Colon (tissue), 2 donors: ENCODE measurements around the gene AS3MT.
"Not testable (repeated sequence)": the region's sequence is repeated elsewhere in the genome, so short reads cannot be mapped to it uniquely, and the experiment has no call there.

ENCODE experiments used
- FAIRE-seq: peaks from 2 replicates; lab custom pipeline; 2012; peaks lifted over from hg19 to GRCh38; lab: Jason Lieb, UNC
- donor health status: control.
- donor health status: control.

AS3MT gene, protein sequence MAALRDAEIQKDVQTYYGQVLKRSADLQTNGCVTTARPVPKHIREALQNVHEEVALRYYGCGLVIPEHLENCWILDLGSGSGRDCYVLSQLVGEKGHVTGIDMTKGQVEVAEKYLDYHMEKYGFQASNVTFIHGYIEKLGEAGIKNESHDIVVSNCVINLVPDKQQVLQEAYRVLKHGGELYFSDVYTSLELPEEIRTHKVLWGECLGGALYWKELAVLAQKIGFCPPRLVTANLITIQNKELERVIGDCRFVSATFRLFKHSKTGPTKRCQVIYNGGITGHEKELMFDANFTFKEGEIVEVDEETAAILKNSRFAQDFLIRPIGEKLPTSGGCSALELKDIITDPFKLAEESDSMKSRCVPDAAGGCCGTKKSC

DNA sequence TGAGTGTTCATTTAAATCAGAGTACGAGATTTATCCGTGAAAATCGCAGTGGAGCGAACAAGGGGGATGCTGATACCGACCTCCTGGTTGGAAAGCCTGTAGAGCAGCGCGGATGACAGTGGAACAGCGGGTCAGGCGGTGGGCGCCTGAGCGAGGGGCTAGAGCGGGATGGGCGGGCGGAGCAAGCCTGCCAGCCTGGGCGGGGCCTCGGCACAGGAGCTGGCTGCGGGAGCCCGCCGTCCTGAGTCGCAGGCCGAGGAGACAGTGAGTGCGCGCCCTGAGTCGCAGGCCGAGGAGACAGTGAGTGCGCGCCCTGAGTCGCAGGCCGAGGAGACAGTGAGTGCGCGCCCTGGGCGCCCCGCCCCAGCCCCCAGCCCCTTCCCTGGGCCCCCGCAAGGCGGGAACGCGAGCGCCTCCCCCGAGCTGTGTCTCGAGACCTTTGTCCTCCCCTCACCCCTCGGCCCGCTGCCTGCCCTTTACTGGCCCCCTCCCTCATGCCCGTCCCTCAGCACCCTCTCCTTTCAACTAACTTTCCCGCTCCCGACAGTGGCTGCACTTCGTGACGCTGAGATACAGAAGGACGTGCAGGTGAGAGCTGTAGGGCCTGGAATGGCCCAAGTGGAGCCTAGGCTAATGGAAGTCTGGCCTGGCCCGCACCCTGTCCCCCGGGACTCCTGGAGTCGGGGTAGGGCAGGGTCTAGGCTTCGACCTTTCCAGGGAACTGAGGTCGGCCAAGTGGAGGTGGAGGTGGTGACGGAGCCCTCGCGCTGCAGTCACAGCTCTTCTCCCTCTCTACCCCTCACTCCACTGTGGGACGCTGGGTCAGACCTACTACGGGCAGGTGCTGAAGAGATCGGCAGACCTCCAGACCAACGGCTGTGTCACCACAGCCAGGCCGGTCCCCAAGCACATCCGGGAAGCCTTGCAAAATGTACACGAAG lies at the start of gene AS3MT:
AS3MT (plus strand) TSS at position 213 of the 941 bp plus-strand sequence; CDS start at position 336, 123 bp downstream.
- FAIRE-seq, result no peak

DNA sequence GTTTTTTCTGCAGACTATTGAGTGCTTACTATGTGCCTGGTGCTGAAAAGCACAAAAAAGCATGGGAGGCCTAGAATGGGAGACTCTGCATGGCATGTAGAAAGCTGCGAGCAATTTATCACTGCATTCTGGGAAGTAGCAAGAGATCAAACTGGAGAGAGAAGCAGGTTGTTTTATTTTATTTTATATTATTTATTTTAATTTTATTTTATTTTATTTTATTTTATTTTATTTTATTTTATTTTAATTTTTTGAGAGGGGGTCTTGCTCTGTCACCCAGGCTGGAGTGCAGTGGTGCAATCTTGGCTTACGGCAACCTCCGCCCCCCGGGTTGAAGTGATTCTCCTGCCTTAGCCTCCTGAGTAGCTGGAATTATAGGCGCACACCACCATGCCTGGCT lies 49.3 kb upstream of the AS3MT start:
- not testable (repeated sequence) for FAIRE-seq

DNA sequence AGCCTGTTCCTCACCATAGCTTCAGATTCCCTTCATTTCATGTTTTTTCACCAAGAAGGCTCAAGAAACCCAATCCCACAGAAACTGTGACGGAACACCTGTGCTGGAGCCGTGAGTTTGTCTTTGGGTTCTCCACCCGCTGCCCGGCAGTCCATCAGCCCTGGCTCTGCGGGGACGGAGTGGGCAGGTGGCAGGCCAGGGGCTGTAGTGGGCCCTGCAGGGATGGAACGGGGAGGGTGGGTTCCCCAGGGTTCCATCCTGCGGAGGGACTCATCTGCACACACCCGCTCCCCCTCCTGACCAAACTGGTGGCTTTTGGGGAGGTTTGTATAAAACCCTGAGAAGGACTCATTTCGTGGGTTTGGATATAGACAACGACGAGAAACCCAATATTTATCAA lies 47.0 kb upstream of the AS3MT start:
- no peak for FAIRE-seq

DNA sequence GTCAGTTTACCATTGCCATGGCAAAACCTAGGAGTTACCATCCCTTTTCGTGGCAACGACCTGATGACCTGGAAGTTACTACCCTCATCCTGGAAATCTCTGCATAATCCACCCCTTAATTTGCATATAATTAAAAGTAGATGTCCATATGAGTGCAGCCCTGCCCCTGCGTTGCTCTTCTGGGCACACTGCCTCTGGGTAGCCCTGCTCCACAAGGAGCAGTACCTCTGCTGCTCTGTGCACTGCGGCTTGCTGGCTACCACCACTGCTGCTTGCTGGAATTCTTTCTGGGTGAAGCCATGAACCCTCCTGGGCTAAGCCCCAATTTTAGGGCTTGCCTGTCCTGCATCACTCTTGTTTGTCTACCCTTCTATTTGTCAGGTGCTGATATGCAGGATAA lies 44.6 kb upstream of the AS3MT start:
- FAIRE-seq, result no peak

DNA sequence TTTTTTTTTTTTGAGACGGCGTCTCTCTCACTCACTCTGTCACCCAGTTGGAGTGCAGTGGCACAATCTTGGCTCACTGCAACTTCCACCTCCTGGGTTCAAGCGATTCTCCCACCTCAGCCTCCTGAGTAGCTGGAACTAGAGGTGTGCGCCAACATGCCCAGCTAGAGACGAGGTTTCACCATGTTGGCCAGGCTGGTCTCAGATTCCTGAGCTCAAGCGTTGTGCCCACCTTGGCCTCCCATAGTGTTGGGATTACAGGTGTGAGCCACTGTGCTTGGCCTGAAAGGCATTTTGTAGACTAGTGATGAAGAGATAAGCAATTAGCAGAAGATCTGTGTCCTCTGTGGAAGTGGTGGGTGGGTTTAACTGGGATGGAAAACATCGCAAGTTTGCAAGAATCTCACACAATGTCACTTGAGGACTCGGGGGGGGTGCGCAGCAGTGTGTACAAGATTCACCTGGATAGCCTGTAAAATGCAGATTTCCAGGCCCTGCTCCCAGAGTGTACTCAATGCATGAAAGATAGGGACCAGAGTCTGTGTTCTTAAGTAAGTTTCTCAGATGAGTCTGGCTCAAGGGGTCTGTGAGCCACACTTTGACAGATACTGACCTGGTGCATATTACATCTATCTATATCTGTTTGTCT lies 43.0 kb upstream of the AS3MT start:
- no peak for FAIRE-seq

DNA sequence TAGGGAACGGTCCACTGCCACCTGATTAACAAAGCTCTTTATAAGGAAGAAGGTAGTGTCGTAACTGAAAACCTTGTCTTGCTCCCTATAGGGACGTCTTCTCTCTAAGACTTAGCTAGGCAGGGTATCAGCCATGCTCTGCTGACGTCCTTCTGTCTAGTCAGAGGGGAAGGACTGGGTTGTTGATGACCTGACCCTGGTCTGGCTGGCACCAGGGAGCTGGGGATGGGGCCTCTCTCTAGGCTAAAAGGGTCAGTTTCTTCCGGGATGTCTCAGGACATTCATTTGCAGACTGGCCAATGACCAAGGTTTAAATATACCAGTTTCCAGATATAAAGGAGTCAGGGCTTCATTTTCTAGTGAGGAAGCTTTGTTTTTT lies 41.7 kb upstream of the AS3MT start:
- FAIRE-seq, result no peak

DNA sequence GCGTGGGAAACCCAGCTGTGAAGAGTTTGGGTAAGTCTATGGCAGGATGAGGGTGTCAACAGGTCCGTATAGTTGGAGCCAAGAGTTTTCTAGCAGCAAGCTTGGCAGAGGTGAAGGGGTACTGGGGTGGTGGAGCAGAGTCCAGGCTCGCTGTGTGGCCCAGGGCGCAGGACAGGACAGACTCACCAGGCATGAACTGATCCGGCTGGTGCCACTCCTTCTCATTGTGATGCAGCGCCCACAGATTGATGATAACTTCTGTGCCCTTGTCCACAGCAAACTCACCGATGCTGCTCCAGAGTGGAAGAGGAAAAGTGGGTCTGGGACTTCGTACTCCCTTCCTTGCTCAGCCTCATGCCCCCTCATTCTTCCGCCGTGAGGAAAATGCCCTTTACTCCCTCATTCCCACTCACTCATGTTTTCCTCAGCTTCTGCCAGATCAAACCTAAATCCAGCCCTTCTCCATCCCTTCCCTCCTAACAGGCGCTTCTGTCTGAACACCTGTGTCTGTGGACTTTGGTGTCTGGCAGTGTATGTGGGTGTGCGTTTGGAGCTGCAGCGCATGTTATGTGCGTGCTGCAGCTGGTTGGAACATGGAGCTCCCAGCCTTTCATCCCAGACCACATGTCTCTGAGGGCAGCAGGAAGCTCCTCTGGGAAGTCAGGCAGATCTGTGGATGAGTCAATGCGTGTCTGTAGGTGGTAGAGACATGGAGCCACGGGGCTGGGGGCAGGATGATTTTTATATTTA lies 37.8 kb upstream of the AS3MT start:
- no peak for FAIRE-seq

DNA sequence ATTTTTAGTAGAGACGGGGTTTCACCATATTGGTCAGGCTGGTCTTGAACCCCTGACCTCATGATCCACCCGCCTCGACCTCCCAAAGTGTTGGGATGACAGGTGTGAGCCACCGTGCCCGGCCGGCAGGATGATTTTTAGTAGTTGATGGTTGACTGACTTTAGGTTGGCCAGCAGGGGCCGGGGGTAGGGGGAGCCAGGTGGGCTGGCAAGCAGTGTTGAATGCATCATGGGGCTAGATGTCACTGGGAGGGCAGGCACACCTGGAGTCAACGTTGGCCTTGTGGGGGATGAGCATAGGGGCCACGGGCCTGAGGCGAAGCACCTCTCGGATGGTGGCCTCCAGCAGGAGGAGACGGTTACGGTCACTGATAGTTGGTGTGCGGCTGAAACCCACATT lies 37.0 kb upstream of the AS3MT start:
- FAIRE-seq, result no peak

DNA sequence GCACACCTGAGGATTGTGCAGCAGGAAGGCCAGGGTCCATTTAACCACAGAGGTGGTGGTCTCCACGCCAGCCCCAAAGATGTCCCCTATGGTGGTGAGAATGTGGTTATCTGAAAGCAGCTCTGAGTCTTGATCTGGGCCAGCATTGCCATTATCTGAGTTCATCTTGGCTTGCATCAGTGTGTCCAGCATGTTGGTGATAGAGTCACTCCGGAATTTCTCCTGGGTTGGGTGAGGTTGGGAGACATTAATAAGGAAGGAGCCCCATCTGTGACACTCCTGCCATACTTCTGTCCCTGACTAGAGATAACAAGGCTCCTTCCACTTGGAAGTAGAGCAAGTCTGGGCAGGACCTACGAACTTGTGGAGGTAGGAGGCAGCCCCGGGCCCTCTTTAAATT lies 36.3 kb upstream of the AS3MT start:
- no peak for FAIRE-seq

DNA sequence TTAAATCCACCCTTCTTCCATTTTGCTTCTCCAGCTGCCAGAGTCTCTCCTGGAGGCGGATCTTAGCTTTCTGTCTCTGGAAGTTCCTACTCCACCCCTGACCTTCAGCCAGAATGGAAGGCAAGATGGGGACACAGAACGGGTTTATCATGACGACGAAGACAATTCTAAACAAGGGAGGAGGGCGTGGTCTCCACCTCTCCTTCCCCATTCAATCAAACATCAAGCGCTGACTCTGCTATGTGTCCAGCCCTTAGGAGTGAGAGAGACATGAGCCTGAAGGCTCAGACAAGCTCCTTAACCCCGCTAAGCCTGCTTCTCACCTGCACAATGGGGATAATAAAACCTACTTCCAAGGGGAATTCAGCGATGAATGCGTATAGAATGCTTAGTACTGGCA lies 35.1 kb upstream of the AS3MT start:
- no peak for FAIRE-seq

DNA sequence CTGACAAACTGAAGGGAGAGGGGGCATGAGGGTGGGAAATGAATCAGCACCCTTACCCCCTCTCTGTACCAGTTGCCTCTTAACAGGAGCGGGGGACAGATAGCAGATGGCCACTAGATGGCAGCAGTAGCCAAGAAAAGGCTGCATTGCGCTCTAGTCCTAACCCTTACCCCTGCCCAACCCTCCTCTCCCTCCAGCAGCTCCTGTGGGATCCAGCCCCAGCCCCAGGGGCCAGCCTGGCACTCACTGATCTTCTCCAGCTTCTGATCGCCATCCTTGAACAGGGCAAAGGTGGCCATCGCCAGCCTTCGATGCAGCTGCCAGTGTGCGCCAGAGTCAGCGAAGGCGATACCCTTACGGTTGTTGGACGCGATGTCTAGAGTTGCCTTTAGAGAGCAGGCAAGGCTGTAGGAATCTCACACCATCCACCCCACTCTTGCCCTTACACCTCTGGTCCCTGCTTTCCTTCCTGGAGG lies 34.2 kb upstream of the AS3MT start:
- no peak for FAIRE-seq

DNA sequence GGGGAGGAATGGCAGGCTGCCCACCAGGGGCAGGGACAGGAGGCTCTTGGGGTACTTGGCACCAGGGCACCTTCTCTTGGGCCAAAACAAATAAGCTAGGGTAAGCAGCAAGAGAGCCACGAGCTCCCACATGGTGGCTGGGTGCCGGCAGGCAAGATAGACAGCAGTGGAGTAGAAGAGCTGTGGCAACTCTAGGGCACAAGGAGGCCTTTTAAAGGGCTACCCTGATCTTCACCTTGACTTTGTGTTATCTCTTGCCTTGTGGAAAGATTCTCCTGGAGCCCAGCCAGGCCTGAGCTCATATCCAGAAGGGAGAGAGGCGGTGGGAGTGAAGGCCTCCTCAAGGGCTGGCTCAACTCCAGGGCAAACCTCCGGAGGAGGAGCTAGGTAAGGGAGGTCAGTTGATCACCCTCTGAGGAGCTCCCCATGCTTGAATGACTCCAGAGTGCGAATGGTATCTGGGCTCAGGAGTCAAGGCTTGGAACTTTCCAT lies 32.0 kb upstream of the AS3MT start, which contains the start of gene CYP17A1:
CYP17A1 (minus strand) TSS at position 184 of the 492 bp plus-strand sequence; CDS start at position 132, 52 bp downstream.
- no peak for FAIRE-seq

DNA sequence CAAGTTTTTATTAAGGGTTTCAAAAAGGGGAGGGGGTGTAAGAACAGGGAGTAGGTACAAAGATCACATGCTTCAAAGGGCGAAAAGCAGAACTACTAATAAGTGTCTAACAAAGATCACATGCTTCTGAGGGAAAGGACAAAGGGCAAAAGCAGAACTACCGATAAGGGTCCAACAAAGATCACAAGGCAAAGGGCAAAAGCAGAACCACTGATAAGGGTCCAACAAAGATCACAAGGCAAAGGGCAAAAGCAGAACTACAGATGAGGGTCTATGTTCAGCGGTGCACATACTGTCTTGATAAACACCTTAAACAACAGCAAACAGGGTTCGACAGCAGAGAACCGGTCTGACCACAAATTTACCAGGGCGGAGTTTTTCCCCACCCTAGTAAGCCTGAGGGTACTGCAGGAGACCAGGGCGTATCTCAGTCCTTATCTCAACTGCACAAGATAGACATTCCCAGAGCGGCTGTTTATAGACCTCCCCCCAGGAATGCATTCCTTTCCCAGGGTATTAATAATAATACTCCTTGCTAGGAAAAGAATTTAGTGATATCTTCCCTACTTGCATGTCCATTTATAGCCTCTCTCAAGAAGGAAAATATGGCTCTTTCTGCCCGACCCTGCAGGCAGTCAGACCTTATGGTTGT lies 30.9 kb upstream of the AS3MT start:
- not testable (repeated sequence) for FAIRE-seq

DNA sequence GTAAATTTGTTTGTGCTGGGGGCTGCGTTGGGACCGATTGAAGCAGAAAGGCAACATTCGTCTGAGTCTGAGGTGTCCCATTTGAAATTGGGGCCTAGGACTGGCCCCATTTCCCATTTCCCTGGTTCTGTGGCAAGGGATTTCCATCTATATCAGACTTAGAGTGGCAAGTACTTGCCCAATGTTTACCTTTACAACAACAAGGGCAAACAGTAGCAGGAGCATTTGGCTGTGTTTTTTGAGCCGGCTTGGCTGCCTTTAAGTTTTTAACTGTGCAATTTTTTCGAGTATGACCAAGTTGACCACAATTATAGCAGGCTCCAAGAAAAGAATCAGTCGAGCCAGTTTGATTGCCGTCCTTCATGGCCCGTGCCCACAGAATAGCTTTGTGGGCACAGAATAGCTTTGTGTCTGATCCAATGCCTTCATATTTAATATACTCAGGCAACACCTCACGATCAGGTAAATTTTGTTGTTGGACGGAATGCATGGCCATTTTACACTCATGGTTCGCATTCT lies 27.4 kb upstream of the AS3MT start:
- no peak for FAIRE-seq

DNA sequence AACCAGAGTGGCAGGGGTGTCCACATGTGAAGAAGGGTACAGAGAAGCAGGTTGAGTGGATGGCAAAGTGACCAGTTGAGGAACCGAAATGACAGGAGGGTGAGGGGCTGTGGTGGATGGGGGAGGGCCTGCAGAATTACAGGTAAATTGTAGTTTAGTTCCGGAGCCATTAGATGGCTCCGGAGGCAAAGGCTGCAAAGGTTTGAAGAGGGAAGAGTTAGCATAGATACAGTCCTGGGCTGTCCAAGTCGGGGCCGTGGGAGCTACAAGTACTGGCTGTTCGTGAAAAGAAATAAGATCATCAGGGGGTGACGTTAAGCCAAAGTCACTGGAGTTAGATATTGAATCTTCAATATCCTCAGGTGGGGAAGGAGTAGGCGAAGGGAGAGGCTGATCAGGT lies 26.1 kb upstream of the AS3MT start:
- FAIRE-seq, result not testable (repeated sequence)

DNA sequence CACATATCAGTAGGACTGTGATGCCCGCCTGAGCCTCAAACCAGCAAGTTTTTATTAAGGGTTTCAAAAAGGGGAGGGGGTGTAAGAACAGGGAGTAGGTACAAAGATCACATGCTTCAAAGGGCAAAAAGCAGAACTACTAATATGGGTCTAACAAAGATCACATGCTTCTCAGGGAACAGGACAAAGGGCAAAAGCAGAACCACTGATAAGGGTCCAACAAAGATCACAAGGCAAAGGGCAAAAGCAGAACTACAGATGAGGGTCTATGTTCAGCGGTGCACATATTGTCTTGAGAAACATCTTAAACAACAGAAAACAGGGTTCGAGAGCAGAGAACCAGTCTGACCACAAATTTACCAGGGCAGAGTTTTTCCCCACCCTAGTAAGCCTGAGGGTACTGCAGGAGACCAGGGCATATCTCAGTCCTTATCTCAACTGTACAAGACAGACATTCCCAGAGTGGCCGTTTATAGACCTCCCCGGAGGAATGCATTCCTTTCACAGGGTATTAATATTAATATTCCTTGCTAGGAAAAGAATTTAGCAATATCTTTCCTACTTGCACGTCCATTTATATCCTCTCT lies 25.0 kb upstream of the AS3MT start:
- FAIRE-seq, result not testable (repeated sequence)

DNA sequence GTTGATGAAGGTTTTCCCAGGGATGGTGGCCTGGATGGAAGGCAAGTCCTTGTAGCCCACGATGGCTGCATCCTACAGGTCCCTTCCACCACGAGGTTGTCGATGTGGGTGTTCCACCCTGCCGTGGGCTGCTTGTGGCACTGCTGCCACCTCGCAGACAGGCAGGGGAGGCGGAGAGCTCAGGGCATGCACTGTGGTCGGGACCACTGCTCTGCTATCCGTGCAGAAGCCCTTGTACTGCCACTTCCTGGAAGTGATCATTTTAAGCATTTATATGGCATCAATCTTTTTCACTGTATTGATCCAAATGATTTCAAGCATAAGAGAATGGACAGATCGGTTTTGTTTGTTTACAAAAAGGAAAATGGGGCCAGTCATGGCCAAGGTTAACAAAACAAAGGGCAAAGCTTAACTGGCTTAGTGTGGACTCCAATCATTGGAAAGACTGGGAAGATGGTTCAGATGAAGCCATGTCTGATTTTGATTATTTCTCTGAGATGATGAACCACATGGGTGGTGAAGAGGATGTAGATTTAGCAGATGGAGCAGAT lies 23.8 kb upstream of the AS3MT start:
- FAIRE-seq, result no peak

DNA sequence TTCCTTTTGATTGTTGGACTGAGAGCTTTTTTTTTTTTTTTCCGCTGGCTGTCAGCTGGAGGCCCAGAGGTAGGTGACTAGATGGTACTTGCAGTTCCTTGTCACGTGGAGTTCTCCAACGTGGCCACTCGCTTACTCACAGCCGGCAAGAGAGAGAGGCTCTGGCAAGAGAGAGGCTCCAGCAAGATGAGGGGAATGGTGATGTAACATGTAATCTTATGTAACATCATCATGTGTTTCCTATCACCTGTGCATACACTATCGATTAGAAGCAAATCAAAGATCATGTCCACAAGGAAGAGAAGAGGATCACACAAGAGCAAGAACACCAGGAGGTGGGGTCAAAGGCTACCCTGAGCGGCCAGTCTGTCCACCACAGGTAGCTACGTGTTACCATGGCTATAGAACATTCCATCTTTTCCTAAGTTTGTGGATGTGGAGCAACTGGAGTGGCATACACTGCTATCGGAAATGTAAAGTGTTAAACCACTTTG lies 19.2 kb upstream of the AS3MT start:
- no peak for FAIRE-seq

DNA sequence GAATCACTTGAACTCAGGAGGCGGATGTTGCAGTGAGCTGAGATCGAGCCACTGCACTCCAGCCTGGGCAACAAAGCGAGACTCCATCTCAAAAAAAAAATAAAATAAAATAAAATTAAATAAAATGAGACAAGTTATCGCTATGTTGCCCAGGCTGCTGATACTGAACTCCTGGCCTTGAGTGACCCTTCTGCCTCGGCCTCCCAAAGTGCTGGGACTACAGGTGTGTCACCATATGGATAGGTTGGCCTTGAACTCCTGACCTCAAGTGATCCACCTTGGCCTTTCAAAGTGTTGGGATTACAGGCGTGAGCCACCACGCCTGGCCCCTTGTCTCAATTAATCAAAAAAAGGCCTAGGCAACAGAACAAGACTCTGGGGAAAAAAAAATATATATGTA lies 16.0 kb upstream of the AS3MT start:
- not testable (repeated sequence) for FAIRE-seq
